NCI-H446 (cell line): ENCODE measurements around the gene MOB3A.
A peak's percentile ranks its signal among the peaks of the same experiment; 100 is the strongest.

Experiments used
- DNase-seq, 2 experiments: peaks; one replicate each; lab custom pipeline; 2025; lab: John Stamatoyannopoulos, UW

The MOB3A gene

DNA sequence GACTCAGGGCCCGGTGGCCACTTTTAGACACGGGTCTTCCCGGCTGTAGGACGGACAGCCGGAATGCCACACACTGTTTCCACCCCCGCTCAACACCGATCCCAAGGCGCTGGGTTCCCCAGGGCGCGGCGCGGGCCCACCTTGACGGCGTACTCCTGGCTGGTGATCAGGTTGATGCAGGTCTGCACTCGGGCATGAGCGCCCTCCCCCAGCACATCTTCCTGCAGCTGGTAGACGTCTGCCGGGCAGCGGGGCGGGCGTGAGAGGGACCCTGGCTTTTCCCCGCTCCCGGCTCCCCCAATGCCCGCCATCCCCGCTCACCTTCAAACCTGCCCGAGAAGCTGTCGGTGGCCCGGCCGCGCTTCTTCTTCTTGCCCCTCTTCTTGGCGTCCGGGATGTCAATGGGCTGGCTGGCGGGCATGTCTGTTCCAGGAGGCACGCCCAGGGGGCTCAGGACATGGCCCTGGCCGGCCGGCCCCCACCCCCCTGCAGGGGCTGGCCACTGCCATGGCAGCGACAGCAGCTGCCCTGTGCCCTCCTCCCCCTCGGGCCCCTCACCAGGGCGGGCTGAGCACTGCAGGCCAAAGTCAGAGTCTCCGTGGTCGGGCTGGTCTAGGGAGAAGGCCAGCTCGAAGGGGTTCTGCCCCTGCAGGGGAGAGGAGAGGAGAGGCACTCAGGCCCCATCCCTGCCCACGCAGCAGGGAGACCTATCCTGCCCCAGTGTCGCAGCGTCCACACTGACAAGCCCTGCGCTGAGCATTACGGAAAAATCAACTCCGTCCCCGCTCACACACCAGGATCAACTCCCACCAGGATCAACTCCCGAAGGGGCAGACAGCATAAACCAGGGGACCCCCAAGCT lies 49.8 kb downstream of the MOB3A start:
- DNase-seq = no peak

DNA sequence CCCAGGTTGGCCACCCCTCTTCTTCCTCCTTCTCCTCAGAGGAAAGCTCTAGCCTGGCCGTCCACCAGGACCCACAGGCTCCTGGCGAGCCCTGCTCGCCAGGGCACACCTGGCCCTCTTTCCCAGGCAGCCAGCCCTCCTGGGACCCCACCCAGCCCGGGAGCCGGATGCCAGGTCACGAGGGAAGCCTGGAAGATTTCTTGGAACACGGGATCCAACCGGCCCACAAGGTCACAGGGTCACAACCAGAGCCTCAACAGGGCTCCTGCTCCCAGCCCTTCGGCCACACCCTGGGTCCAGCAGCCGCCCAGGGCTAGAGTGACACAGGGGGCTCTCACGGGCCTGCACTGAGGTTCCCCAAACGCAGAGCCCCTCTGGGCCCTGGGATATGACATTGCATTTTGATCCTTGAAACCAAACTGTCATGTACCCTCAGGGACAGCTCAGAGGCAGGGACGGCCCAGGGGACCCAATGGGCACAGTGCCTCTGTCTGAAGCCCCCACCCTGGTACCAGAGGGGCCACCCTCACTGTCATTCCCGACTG lies 50.6 kb downstream of the MOB3A start:
- no peak for DNase-seq

DNA sequence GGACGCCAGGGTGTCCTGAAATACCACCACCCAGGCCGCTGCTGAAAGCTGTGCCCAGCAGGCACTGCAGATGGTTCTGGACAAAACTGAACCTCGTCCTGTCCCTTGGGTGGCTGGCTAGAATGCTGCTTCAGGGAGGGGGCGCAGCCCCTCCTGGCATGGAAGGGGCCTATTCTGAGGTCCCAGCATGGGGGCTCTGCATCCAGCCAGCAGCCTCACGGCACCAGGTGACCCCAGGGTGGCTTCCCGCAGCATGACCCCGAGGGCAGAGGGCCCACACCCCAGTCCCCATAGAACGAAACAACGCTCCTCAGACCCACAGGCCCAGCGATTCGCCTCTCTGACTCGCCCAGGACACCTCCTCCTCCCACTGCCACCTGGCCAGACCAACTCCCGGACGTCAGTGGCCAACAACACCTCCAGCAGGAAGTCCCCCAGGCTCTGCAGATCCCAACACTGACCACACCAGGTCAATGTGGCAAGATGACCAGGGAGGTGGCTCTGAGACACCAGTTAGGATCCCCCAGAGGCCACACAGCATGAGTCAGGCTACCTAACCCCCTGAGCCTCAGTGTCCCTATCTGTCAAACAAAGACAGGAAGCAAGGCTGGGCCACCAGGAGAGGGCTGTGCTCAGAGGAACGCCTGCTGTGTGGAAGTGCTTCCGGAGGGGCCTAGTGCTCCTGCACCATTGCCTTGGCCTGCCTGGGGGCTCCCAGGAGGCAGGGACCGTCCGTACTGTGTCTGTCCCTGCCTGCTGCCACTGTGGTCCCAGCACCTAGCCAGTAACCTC lies 51.2 kb downstream of the MOB3A start:
- no peak for DNase-seq

DNA sequence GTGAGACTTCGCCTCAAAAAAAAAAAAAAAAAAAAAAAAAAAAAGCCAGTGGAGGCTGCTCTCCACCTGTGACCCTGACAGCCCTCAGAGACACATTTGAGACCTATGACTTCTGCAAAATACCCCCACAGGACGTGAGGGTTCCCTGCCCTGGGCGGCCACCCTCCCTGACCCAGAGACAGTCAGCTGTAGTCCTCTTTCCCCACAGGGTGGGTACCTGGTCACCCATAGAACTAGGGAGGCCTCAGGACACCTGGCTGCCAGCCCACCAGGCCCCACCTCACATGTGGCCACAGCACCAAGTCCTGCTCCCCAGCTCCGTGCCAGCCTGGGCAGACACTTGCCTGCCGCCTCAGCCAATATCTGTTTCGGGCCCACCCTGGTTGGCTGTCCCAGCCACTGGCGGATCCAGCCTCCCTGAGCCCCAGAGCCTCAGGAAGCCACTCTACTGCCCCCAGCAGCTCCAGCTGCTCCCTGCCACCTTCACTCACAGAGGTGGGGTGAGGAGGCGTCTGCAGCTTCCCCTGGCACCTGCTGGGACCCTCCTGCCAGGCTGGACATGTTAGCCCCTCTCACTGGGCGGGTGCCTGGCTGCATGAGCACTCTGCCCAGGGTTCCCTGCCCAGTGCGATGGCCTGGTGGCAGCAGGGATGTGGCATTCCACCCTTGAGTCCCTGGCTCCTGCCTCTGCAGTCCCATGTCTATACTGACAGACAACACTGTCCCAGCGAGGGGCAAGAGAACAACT lies 52.0 kb downstream of the MOB3A start:
- DNase-seq = no peak

- DNase-seq = no peak
Observed at GRCh38 chr19:2043251-2043641, 52.9 kb downstream of the MOB3A start.

DNA sequence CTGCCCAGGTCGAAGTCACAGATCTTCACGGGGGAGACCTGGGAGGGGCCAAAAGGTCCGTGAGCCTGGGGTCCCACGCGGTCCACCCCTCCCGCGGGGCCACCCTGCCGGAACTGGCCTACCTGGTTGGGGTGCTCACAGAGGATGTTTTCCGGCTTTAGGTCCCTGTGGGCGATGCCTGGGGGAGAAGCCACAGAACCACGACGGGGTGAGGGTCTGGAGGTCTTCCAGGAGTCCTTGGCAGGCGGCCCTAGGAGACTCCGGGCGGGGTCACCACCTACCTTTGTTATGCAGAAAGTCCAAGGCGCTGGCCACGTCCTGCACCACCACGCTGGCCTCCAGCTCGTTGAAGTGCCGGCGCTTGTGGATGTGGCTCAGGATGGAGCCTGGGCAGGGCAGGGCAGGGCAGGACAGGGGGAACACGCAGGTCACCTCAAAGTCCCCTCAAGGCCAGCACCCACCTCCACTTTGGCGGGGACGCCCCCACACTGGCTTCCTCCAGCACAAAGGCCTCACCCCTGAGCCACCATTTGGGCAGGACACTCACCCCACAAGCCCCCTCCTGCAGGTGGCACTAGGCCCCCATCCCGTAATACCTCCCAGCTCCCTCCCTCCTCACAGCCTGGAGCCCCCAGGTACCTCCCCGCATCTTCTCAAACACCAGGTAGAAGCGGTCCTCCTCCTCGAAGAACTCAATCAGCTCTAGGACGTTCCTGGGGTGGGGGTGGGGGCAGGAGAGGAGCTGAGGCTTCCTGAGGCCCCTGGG lies 53.5 kb downstream of the MOB3A start:
- DNase-seq = no peak

DNA sequence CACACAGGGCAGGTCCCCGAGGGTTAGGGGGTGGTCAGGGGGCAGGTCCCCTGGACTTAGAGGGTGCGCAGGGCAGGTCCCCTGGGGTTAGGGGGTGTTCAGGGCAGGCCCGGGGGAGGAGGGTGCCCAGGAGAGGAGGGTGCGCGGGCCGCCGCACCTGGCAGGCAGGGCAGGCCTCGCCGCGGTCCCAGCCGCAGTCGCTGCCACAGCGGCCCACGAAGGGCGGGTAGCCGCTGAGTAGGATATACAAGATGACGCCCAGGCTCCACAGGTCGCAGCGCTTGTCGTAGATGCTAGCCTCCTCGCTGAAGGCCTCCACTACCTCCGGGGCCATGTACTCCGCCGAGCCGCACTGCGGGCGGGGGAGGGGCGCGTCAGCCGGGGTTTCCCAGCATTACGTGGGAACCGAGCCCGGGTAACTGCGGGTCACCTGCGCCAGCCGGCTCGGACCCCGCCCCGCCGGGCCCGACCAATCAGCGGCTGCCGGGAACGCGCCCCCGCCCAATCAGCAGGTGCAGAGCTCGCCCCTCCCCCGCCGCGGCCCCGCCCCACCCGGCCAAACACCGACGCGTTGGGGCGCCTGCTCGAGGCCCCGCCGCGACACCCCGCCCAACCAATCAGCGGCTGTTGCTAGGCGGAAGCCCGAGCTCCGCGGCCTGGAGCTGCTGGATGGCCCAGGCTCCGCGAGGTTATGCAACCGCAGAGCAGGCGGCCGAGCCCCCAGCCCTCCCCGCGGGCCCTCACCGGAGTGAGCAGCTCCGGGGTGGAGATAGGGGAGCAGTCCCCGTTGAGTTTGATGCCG lies 54.2 kb downstream of the MOB3A start:
- DNase-seq = peak; percentile 95 to 98

GRCh38 chr19:2041433-2041682 lies 54.8 kb downstream of the MOB3A start:
- no peak for DNase-seq

DNA sequence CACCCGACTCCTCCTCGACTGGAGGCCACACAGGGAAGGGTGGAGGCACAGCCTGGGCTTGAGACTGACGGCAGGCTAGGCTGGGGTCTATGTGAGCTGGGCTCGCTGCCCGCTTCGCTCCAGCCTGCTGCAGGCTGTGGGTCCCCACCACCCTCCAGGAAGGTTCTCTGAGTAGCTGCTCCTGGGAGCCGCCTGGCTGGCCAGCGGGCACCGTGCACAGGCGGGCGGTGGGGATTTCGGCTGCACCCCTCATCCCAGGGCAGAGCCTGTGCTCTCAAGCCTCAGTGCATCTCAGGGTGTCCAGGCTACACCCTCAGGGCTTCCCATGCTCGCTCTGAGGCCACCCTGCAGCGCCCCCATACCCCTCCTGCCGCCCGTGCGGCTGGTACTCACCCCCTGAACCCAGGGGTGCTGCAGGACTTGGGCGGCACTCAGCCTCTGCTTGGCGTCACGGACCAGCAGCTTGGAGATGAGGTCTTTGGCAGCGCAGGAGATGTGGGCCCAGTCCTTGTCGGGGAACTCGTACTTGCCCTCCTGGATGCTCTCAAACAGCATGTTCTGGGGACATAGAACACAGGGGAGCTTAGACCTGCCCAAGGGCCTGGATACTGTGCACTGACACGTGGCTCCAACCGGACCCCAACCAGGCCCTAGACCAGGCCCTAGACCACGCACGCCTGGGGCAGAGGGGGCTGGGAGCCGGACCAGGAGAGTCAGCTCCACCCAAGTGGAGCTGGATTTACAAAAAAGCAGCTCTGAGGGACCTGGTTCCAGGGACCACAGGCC lies 55.3 kb downstream of the MOB3A start:
- DNase-seq = no peak

GRCh38 chr19:2039959-2040646 lies 56.0 kb downstream of the MOB3A start:
- no peak for DNase-seq

DNA sequence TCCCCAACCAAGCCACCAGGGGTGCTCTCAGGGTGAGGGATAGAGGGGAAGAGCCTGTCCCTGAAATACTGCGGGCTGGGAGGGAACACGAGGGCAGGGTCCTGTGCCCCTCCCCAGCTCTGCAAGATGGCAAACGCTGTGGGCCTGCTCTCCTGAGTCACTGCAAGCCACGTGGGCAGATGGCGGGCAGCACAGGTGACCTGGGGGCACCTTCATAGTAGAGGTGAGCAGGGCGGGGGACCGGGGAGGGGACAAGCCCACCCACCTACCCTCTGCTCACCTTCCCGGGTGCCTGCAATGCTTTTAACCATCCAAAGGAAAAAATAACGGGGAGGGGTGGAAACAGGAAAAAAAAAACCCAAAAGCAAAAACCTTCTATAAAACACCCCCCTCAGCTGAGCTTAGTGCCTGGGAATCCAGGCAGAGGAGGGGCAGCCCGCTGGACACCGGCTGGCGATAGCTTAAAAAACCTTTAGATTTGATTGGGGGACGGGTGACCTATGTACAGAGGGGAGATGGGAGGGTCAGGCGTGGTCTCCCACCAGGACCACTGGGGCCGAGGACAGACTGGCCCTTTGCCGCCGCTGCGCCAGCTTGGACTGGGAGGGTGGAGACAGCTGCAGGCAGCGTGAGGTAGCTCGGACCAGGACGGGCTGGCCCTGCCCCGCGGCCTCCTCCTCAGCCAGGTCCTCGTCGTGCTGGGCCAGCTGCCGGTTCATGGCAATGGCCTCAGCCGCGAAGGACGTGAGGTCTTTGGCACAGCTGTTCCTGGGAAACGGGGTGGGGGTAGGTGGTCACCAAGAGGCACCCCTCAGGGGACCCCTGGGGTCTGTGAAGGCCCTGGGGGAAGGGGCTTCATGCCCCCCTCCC lies 56.8 kb downstream of the MOB3A start:
- DNase-seq = no peak

- DNase-seq = no peak
Observed at GRCh38 chr19:2038284-2039088, 57.6 kb downstream of the MOB3A start.

GRCh38 chr19:2037651-2038255 lies 58.4 kb downstream of the MOB3A start:
- DNase-seq = no peak

DNA sequence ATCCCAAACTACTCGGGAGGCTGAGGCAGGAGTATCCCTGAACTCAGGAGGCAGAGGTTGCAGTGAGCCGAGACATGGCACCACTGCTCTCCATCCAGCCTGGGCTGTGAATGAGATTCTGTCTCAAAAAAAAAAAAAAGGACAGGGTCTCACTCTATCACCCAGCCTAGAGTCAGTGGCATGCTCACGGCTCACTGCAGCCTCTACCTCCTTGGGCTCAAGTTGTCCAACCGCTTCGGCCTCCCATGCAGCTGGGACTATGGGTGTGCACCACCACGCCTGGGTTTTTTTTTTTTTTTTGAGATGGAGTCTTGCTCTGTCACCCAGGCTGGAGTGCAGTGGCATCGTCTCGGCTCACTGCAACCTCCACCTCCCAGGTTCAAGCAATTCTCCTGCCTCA lies 59.7 kb downstream of the MOB3A start:
- no peak for DNase-seq

GRCh38 chr19:2035590-2035991 lies 60.5 kb downstream of the MOB3A start:
- DNase-seq = no peak

DNA sequence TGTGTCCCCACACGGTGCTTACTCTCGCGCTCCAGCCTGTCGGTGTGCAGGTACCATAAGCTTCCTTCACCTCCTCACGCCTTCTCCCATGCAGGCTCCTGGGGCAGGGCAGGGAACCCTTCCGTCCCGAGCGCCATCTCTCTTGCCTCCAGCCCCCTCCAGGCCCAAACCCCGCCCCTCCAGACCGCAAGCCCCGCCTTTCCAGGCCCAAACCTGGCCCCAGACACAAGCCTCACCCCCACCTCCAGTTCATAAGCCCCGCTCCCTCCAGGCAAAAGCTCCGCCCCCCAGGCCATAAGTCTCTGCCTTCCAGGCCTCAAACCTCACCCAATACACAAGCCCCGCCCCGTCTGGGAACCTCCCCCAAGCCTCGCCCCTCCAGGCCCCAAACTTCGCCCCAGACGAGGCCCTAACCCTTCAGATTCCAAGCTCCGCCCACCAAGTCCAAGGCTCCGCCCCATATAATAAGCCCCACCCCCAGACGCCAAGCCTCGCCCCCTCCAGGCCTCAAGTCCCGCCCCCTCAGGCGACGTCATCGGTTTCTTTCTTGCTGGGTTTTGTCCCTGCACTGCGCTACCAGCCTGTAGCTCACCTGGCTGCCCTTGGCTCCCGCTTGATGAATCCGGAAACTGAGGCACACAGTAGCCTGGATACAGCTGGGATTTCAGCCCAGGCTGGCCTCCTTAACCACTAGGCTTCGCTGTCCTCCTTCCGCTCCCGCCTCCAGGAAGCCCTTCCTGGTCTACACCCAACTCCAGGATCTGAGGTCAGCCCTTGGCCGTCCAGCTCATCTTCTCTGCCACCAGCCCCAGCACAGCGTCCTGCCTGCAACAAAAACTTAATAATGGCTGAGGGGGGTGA lies 61.2 kb downstream of the MOB3A start:
- peak in 1 of 2 experiments; percentile 40 for DNase-seq
